ES-I3 (cell line): ENCODE measurements around the gene SNX4.

ENCODE experiments used
- H3K36me3 ChIP-seq: 2 replicates; pipeline ENCODE4 v1.6.1; 2013; ENCODE audit warnings: mild to moderate bottlenecking, low read length, control low read depth, moderate library complexity; ENCODE audit not compliant: insufficient read depth
- H3K4me1 ChIP-seq: 2 replicates; pipeline ENCODE4 v1.6.1; 2013; ENCODE audit warnings: mild to moderate bottlenecking, control low read depth, low read length; ENCODE audit not compliant: insufficient read depth
- H3K9ac ChIP-seq: 2 replicates; pipeline ENCODE4 v1.6.1; 2013; ENCODE audit warnings: low read depth, mild to moderate bottlenecking, low read length, moderate library complexity
- H3K9me3 ChIP-seq: 2 replicates; pipeline ENCODE4 v1.6.1; 2013; ENCODE audit warnings: mild to moderate bottlenecking, low read length, moderate library complexity; ENCODE audit not compliant: control insufficient read depth, insufficient read depth

SNX4 gene

GRCh38 chr3:125437631-125438435, 82.2 kb downstream of the SNX4 start:
- Histone ChIP-seq H3K36me3 (no peaks in the 10 kb centered on the region), H3K9ac (no peak overlapping the region), H3K9me3 (no peaks in the 10 kb centered on the region), H3K4me1 (peaks cover 14% of the 10 kb centered on the region; the same call in 1 of the 2 replicates)

GRCh38 chr3:125436921-125437320, 83.1 kb downstream of the SNX4 start:
- H3K9me3 ChIP-seq, result no peaks in the 10 kb centered on the region
- H3K4me1 ChIP-seq, result peaks cover 14% of the 10 kb centered on the region; the same call in 1 of the 2 replicates
- no peaks in the 10 kb centered on the region for H3K36me3 ChIP-seq
- no peak overlapping the region for H3K9ac ChIP-seq

GRCh38 chr3:125435231-125435630, 84.8 kb downstream of the SNX4 start:
- no peaks in the 10 kb centered on the region for H3K36me3 ChIP-seq
- no peak overlapping the region for H3K9ac ChIP-seq

GRCh38 chr3:125434582-125435011, 85.4 kb downstream of the SNX4 start:
- no peaks in the 10 kb centered on the region; the same call in 1 of the 2 replicates for H3K9me3 ChIP-seq
- no peaks in the 10 kb centered on the region for H3K36me3 ChIP-seq
- H3K9ac ChIP-seq, result no peak overlapping the region
- peaks cover 7% of the 10 kb centered on the region; the same call in 1 of the 2 replicates for H3K4me1 ChIP-seq

More at GRCh38 chr3:125435231-125435630, 84.8 kb downstream of the SNX4 start:
- peaks cover 9% of the 10 kb centered on the region; the same call in 1 of the 2 replicates for H3K4me1 ChIP-seq
- H3K9me3 ChIP-seq, result no peaks in the 10 kb centered on the region

- no peaks in the 10 kb centered on the region for H3K36me3 ChIP-seq
- H3K9me3 ChIP-seq, result no peaks in the 10 kb centered on the region; the same call in 1 of the 2 replicates
- peaks cover 7% of the 10 kb centered on the region; the same call in 1 of the 2 replicates for H3K4me1 ChIP-seq
- H3K9ac ChIP-seq, result no peak overlapping the region
These were observed 86.4 kb downstream of the SNX4 start for GRCh38 chr3:125433611-125434041.

GRCh38 chr3:125433091-125433534, 86.9 kb downstream of the SNX4 start:
- peaks cover 7% of the 10 kb centered on the region; the same call in 1 of the 2 replicates for H3K4me1 ChIP-seq
- H3K36me3 ChIP-seq, result no peaks in the 10 kb centered on the region

GRCh38 chr3:125431912-125432790, 87.9 kb downstream of the SNX4 start:
- H3K9ac ChIP-seq, result no peak overlapping the region
- H3K4me1 ChIP-seq, result peaks cover 7% of the 10 kb centered on the region; the same call in 1 of the 2 replicates
- H3K9me3 ChIP-seq, result no peaks in the 10 kb centered on the region; the same call in 1 of the 2 replicates
- H3K36me3 ChIP-seq, result no peaks in the 10 kb centered on the region

More at GRCh38 chr3:125433091-125433534, 86.9 kb downstream of the SNX4 start:
- Histone ChIP-seq H3K9me3 (no peaks in the 10 kb centered on the region; the same call in 1 of the 2 replicates), H3K9ac (no peak overlapping the region)

- Histone ChIP-seq H3K4me1 (peaks cover 5% of the 10 kb centered on the region; the same call in 1 of the 2 replicates), H3K9ac (no peak overlapping the region), H3K9me3 (no peaks in the 10 kb centered on the region; the same call in 1 of the 2 replicates), H3K36me3 (no peaks in the 10 kb centered on the region)
These were observed 88.6 kb downstream of the SNX4 start for GRCh38 chr3:125431391-125431790.

GRCh38 chr3:125428216-125428830, 91.7 kb downstream of the SNX4 start:
- H3K4me1 ChIP-seq, result no peaks in the 10 kb centered on the region
- no peaks in the 10 kb centered on the region for H3K36me3 ChIP-seq
- H3K9me3 ChIP-seq, result no peaks in the 10 kb centered on the region; the same call in 1 of the 2 replicates
- no peak overlapping the region for H3K9ac ChIP-seq

- Histone ChIP-seq H3K36me3 (no peaks in the 10 kb centered on the region), H3K9me3 (no peaks in the 10 kb centered on the region; the same call in 1 of the 2 replicates), H3K4me1 (no peaks in the 10 kb centered on the region), H3K9ac (no peak overlapping the region)
These were observed 101.7 kb downstream of the SNX4 start for GRCh38 chr3:125418306-125418705.

GRCh38 chr3:125416235-125416634, 103.8 kb downstream of the SNX4 start:
- Histone ChIP-seq H3K9me3 (no peaks in the 10 kb centered on the region; the same call in 1 of the 2 replicates), H3K9ac (no peak overlapping the region), H3K4me1 (no peaks in the 10 kb centered on the region), H3K36me3 (no peaks in the 10 kb centered on the region)

GRCh38 chr3:125414669-125415068, 105.3 kb downstream of the SNX4 start:
- H3K4me1 ChIP-seq, result no peaks in the 10 kb centered on the region
- no peaks in the 10 kb centered on the region for H3K36me3 ChIP-seq
- no peaks in the 10 kb centered on the region; the same call in 1 of the 2 replicates for H3K9me3 ChIP-seq
- H3K9ac ChIP-seq, result no peak overlapping the region

GRCh38 chr3:125410922-125411321, 109.1 kb downstream of the SNX4 start:
- H3K4me1 ChIP-seq, result no peaks in the 10 kb centered on the region
- H3K9ac ChIP-seq, result no peak overlapping the region
- H3K9me3 ChIP-seq, result no peaks in the 10 kb centered on the region
- H3K36me3 ChIP-seq, result no peaks in the 10 kb centered on the region

- Histone ChIP-seq H3K4me1 (peaks cover 4% of the 10 kb centered on the region; the same call in 1 of the 2 replicates), H3K9me3 (no peaks in the 10 kb centered on the region), H3K9ac (no peak overlapping the region), H3K36me3 (no peaks in the 10 kb centered on the region)
These were observed 113.9 kb downstream of the SNX4 start for GRCh38 chr3:125406070-125406469.
